B cell (primary cell): ENCODE data around the gene PNPLA1.

Source experiments
- CTCF ChIP-seq: fragments of 200-600 bp; IDR thresholded peaks from one replicate; pipeline ENCODE4 v1.8.0; 2022; ENCODE audit warnings: antibody characterized with exemption, mild to moderate bottlenecking
- EZH2 ChIP-seq: IDR thresholded peaks from 2 replicates; pipeline ENCODE4 v1.6.1; 2012; ENCODE audit warnings: borderline replicate concordance, low read depth, mild to moderate bottlenecking, moderate library complexity, low read length; ENCODE audit not compliant: insufficient read depth, poor library complexity, severe bottlenecking

DNA sequence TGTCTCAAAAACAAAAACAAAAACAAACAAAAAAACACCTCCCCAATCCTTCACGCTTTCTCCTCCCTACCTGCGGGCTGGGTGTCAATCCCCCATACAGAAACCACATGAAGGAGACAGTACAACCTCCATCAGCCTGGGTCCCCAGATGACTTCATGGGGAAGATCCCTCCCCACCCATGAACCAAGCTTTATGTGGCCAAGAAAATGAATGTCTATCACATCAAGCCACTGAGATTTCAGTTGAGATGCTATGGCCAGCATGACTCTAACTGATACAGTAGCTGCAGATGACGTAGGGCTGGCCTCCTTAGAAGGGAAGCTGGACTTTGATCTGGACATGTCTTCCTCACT lies 88.0 kb downstream of the PNPLA1 start:
- TF ChIP-seq CTCF (no peak), EZH2 (no peak)
